Inflammatory macrophage treated with lipopolysaccharide for 4 hours (primary cell): ENCODE data around the gene DVL1.
"Not testable (repeated sequence)": the region's sequence is repeated elsewhere in the genome, so short reads cannot be mapped to it uniquely, and the experiment has no call there.

Experiments
- DNase-seq: peaks from one replicate; pipeline ENCODE4 v3.0.0-alpha.2; 2020

Gene DVL1

DNA sequence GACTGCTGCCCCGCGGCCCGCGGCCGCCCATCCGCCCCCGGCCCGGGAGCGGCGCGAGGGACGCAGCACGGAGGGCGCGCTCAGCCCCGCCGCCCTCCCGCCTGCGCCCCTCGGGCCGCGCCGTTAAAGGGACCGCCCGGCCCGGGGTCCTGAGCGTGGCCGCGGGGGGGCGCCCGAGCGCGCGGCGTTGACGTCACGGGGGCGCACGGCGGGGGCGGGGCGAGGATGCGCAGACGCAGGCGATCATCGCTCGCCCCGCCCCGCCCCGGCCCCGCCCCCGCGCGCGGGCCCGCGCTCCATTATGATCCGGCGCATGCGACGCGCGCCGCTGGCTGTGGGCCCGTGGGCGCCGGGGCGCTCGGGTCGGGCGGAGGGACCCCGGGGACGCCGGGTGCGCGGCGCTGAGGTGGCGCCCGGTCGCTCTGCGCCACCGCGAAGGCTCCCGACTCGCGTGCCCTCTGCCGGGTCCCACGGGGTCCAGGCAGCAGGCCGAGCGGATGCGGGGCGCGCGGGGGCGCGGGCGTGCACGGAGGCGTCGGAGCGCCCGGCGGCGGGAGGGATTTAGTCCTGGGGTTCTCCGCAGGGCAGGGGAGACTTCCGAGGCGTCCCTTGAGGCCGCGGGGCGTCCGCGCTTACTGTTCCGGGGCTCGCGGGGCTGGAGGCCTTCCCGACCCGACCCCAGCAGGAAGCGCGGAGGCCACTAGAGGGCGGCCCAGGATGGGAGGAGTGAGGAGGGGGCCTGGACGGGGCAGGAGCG, at the start of gene DVL1:
TSS of gene DVL1 (minus strand) at position 163 of the 757 bp plus-strand sequence. CDS start 353 bp downstream, outside the sequence.
- peak; percentile 55 for DNase-seq

DNA sequence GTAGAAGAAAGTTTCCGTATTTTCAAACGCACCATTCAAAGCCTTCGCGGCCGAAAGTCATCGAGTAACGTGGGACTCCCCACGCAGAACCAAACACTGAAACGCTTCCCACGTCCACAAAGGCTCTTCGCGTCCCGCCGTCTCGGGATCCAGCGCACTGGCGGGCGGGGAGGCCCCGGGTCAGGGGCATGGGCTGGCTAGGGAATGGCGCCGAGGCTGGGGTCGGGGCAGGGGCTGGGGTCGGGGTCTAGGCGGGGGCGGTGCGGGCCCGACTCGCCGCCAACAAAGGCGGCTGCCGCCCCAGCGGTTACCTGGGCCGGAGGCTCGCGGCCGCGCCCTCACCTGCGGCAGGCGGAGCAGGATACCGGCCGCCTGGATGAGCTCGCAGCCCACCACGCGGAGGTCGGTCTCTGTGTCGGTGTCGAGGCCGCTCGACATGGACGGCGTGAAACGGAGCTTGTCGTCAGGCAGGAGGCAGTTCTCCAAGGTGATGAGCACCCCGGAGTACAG, 49.5 kb upstream of the DVL1 start:
- DNase-seq = peak; percentile 39

DNA sequence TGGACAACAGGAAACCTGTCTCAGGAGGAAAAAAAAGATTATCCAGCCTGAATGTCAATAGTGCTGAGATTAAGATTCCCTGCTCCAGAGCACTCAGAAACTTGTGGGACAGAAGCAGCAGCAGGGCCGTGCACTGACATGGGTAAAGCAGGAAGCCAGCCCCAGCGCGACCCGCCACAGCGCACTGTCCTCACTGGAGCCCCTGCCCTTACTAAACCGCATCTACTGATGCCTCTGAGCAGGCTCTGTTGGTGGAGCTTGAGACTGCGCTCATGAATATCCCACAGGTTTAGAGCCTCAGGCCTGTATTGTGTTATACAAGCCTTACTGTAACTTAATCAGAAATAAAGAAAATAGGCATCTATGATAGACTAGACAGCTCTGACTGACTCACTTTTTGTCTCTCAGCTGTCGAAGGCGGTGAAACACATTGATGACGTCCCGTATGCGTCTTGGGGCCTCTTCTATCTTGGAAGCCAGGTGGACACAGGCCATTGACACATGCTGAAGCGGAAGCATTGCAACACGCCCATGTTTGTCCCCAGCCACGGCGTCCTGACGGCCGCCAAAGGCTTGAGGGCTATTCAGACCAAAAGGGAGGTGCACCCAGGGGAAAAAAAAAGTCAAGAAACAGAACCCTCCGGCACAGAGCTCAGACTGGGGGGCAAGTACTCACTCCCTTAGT, 48.8 kb upstream of the DVL1 start:
- peak; percentile 15 for DNase-seq

DNA sequence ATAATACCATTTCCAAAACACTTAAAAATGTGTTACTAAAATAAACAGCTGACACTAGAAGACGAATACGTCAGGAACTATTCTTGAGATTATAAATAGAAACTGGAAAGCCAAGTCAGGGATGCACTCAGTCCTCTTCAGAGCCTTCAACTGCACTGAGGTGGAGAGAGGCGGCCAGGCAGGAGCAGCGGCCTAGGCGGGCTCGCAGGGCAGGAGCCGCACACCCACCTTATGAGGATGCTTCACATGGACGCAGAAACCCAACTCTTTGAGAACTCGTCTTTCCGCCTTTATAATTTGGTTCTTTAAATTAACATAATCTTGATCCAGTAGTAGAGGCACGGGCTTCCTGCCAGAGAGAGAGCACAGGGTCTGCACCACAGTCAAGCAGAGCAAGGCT, 45.9 kb upstream of the DVL1 start:
- no peak for DNase-seq

DNA sequence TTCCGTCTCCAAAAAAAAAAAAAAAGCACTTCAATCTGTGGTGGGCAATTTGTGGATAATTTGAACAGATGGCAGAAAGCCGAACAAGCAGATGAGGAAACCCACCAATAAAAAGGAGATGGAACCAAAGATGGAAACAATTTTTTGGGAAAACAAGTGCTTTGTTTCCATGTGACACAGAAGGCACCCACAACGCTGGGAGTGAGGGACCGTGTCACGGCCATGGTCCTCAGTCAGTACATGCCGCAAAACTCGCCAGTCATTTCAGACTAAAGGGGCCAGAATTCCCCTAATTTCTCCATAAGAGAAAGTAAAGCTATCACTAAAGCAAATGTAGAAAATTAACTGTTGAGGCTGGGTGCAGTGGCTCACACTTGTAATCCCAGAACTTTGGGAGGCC, 44.9 kb upstream of the DVL1 start:
- DNase-seq = no peak

DNA sequence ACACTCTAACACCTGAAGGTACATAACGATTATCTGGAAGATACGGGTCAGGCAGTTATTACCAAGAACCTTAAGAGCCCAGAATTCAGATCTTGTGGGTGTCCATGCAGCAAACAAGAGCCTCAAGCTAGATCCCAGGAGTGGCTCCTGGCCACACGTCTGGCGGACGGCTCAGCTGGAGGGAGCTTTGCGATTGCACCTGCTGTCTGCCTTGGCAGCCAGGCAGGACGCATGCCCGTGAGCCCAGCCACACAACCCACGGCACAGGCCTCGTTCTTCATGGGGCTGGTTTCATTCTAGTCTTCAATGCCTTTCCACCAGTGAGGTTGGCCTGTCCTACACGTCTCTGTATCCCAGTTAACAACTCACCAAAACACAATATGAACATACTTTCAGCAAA, 44.2 kb upstream of the DVL1 start:
- no peak for DNase-seq

DNA sequence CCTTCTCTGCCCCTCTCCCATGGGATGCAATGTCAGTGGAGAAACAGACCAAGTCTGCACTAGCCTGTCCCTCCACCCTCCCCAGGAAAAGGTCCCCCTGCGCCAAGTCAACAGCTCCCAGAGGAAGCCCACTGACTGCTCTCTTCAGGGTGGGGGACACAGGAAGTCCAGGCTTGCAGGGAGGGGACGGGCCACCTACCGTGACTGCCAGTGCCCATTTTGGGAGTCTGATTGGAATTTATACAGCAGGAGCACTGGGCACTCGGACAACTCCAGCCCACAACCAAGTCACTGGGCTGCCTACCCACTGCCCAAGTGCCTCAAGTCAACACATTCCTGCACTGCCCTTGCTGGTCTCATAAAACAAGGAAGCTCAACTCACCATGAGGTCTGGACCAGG, 43.8 kb upstream of the DVL1 start:
- no peak for DNase-seq

DNA sequence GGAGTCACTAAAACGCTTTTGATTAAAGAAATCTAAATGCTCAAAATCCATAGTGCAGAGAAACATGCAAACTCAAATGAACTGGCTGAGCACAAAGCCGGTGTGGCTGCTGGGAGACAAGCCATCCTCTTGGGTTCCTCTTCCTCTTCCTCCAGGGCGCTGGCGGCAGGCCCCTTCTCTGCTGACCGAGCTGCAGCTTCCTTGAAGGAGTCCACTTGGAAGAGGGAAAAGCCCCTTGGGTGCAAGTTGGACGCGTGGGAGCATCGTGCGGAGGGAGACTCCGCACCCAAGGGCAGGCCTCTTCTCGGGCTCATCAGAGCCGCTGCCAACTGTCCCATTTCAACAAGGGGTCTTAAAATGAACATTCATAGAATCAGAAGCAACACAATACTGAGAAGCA, 42.0 kb upstream of the DVL1 start:
- no peak for DNase-seq

DNA sequence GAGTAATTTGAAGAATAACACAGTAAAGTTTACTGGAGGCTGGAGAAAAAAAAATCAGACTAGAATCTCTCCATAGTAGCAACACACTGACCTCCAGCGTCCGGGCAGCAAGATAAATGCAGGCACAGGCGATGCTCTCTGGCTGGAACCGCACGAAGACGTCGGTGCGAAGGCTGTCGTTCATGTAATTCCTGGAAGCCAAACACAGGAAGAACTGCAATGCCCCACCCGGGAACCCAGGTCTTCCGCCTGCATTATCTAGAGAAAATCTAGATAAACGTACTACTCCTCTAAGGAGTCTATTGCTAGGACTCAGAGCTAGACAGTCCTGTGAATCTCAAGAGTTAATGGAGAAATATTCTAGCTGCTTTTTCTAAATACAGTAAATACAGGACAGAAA, 41.5 kb upstream of the DVL1 start:
- no peak for DNase-seq

DNA sequence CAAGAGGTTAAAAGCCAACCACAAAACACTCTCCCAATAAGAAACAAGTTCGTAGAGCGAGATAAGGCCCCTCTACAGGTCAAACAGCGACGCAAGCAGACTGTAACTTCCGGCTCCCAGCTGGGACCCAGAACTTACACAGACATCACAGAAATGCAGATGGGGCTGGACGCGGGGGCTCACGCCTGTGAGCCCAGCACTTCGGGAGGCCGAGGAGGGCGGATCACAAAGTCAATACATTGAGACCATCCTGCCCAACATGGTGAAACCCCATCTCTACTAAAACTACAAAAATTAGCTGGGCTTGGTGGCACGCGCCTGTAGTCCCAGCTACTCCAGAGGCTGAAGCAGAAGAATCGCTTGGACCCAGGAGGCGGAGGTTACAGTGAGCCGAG, 38.9 kb upstream of the DVL1 start:
- no peak for DNase-seq

DNA sequence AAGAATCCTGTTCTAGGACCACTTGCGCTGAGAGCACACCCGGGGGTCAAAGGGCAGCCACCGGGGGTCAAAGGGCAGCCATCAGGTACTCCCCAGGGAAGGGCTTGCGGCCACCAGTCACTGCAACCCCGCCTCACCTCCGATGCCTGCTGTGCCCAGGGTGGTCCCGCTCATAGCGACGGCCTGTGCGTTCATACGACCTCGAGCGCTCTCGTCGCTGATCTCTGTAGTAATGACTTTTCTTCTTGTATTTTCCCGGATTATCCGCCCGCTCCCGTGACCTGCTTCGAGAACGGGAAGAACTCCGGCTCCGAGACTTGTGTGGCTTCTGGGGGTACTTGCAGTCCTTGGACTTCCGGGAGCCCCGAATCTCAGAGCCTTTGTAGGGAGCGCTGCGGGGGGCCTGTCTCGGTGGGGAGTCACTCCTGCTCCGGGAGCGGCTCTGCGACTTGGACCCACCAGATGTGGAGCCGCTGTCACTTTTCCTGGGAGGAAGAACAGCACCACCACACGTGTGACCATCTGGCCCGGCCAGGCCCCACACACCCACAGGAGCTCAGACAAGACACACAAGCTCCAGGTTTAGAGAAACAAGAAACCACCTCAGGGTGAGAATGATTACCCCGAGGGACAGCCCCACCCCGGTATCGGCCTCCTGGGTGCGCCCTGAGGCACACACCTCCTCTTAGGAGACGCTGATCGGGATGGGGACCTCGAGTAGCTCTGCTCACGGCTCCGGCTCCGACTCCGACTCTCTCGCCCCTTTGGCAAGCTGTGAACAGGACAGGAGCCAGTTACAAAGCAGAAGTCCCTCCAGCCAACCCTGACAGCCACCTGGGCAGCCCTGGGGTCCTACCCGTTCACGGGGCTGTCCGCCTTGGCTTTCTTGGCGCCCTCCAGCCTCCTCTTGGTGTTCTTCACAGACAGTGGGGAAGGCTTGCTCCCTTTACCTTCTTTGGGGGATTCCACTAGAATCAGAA, 38.2 kb upstream of the DVL1 start:
- DNase-seq = no peak

DNA sequence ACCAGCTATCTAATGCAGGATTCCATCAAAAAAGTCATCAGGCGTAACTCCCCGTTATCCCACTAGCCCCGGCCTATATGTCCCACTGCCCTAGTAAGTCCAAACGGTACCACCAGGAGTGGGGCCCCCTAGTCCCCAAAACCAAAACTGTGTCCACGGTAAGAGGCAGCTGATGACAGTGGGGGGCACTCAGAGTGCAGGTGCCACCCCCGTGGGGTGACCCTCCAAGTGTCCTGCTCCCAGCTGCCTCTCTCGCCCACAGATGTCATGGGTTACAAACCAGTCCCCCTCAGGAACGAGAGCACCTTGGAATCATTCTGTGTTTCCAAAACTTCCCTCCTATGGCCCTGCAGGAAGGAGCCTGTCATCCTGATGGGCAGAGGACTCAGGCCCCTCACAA, 36.7 kb upstream of the DVL1 start:
- DNase-seq = no peak

DNA sequence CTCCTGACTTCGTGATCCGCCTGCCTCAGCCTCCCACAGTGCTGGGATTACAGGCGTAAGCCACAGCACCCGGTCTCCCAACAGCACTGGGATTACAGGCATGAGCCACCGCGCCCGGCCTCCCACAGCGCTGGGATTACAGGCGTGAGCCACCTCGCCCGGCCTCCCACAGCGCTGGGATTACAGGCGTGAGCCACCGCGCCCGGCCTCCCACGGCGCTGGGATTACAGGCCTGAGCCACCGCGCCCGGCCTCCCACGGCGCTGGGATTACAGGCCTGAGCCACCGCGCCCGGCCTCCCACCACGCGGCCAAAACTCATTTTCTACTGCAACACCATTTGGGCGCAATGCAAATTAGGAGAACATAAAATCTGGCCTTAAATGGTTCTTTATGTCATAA, 36.1 kb upstream of the DVL1 start:
- DNase-seq = not testable (repeated sequence)

DNA sequence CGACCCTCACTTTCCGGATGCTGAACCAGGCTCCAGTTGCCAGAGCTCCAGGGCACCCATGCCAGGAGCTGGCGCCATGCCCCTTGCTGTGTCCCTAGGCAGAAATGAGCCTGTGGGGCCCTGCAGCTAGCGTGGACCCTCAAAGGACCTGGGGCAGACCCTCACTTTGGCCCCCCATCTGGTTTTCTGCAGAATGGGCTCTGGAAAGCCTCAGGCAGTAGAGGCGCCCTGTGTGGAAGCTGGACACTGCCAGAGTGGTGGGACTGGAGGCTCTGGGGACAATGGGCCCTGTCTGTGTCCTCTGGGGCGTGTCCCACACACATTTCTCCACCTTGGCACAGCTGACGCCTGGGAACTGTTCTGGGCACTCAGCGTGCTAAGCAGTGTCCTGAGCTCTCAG, 32.1 kb upstream of the DVL1 start:
- no peak for DNase-seq

DNA sequence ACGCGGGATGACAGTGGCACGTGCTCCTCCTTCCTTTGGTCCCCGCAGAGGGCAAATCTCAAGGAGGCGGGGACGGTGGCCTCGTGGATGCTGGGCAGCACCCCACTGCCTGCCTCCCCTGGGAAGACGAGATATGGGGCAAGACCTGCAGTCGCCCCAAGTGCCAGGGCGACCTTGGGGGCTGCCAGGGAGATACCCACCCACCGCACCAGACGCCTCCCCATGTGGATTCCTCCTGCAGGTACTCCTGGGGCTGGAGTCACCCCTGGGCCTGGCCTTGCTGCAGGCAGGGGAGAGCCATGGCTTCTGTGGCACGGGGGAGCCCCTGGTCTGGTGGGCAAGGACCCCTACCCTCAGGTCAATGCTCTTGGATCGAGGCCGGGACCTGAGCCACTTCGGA, 31.6 kb upstream of the DVL1 start:
- DNase-seq = no peak

DNA sequence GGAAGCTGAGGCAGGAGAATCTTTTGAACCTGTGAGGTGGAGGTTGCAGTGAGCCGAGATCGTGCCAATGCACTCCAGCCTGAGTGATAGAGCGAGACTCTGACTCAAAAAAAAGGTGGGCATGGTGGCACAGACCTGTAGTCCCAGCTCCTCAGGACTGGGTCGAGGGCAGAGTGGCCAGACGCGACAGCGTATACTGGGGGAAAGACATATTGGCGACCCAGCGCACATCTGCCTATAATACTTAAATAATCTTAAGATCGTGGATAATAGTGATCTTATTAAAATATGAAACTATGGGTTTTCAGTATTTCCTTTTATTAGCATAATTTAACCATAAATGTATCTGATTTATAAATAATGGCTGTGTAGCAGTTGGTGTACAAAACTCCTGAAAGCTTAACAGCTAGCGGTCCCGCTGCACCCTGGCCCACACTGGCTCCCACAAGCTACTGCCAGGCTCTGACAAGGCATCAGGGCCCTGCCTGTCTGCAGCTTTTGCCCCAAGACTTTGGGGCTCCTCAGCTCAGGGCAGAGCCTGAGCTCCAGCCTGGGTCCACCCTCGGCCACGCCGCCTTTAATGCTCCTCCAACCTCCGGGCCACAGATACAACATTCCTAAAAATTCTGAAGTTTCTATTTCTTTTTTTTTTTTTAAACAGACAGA, 28.5 kb upstream of the DVL1 start:
- DNase-seq = no peak

DNA sequence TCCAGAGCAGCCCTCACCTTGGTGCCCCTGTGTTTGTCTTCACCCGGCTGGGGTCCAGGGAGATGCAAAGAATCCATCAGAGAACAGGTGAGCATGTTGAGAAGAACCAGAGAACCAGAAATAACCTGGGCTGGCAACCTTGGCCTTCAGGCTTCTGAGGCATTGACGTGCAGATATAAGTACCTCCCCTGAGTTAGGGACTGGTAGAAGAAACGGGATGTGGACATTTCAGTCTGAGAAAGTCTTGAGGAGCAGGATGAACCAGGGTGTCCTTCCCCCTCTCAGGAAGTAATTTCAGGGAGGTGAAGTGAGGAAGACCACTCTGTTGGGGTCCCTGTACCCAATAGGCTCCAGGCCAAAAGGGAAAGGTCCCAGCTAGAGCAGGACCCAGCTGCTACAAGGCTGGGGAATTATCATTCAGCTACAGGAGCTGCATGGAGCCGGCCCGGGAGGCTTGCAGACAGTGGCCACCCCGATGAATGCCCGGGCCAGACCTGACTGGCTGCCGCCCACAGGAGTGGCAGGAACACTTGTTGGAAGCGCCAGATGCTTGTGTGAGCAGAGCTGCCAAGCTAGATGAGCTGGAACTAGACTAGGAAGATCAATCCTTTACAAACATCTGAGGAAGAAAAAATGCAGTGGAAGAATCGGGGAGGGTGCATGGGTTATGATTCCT, 27.5 kb upstream of the DVL1 start:
- DNase-seq = no peak

DNA sequence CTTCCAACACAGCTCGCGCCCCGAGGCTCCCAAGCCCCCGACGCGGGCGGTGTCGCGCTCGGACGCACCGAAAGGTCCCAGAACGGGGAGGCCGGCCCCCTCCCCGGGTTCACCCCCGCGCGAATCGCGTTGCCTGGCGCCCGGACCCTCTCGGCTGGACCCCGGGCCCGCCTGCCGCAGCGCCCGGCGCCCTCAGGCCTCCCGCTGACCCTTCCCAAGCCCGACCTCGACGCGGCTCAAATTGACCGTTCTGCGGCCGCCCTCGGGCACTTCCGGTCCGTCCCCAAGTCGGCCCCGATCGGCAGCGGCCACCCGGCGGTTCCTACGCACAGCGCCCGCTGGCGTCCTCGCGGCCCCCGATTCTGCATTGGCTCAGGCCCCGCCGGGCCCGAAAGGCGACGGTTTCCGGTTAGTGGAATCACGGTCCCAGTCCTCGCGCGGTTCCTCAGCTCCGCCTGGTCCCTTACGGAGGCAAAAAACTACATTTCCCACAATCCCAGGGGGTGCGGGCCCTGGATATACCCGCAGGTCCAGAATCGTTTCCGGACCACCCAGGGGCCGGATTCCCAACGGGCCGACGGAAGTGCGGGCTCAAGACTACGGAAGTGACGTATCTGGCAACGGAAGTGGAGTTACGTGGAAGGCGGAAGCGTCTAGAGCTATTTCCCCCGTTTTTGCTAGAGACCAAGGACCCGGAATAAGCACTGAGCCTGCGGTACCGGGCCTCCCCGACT, 25.9 kb upstream of the DVL1 start, which contains the start of gene AURKAIP1:
TSS of gene AURKAIP1 (minus strand) at position 279 of the 734 bp plus-strand sequence. CDS start 451 bp downstream, outside the sequence.
- peak; percentile 100 for DNase-seq

DNA sequence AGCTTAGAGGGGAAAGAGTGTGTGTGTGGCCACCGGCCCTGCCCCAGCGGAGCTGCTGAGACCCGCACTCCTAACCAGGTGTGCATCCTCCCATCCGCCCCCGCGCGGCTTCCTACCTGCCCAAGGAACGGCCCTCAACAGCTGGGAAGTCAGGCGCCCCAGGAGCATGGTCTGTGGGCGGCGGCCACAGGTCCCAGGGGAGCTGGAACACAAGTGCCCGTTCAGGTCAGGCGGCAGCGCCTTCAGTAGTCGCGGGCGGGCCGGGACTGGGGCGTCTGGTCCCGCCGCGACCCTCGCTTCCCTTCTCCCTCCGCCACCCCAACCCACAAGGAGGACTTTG, 25.3 kb upstream of the DVL1 start:
- DNase-seq = no peak

DNA sequence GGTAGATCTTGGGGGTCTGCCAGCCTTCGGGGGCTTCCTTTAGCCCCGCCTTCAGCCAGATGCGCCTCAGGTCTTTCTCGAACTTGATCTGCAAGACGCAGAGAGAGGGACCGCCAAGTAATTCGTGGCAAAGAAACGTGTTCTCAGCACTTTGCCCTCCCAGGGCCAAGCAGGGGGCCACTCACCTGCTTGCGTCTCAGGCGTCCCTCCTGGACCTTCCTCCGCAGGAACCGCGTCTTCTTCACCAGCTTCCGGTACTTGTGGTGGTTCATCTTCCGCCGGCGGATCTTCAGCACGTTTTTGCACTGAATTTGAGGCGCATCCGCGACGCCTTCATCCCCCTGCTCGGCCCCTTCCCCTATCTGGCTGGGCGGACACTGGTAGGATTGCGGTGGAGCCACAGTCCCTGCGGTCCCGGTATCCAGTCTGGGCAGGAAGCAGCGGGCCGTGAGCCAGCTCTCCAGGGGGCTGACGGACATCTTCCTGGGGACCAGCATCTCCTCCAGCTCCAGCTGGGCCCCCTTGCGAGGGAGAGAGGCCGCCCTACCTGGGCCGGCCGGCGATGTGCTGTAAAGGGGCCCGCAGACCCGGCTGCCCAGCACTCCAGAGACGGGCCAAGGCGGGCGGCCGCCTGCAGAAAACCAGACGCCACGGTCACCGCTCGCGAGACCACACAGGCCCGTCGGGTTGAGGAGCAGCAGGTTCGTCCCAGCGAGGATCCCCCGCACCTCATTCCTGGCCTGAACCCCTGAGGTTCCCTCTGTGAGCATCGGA, 24.8 kb upstream of the DVL1 start:
- no peak for DNase-seq
